A549 (cell line): ENCODE measurements around the gene HIVEP1. TPM values are rescaled to one million over a fixed set of nuclear protein-coding genes. Genes with fewer than 3 reads are reported as not detected.

Experiments used
- ATAC-seq, 2 experiments: fragments of 200-7000 bp in 1 of 2; fragments of >200 bp in 1 of 2; cut with Nextera tagmentation in 1 of 2; cut with Tn5 transposase in 1 of 2; 3 replicates each; pipeline versions ENCODE4 v1.8.0 to v1.9.1; 2018 to 2020; ENCODE audit warnings: mild to moderate bottlenecking in 1 of 2, moderate library complexity in 1 of 2
- CTCF ChIA-PET: fragments of 300-600 bp; sonication (Branson Sonifier 250); formaldehyde crosslinking; extraction: SDS; loops from one replicate; lab custom pipeline; 2021; ENCODE audit warnings: antibody characterized with exemption, inconsistent platforms; lab: Yijun Ruan, JAX
- POLR2A ChIA-PET: fragments of 350-600 bp; formaldehyde crosslinking; extraction: SDS; loops from one replicate; lab custom pipeline; 2021; ENCODE audit warnings: antibody characterized with exemption, inconsistent platforms; lab: Yijun Ruan, JAX
- DNase-seq, 2 experiments: peaks; one replicate each; pipeline versions ENCODE4 v3.0.0 to v3.0.0-alpha.2; 2011 to 2016; ENCODE audit warnings: low read depth in 1 of 2, low spot score in 1 of 2
- FAIRE-seq: peaks from 2 replicates; lab custom pipeline; 2011; peaks lifted over from hg19 to GRCh38; lab: Jason Lieb, UNC
- H3K27ac ChIP-seq, 2 experiments: fragments of >200 bp; sonication (Bioruptor Twin); formaldehyde crosslinking; 3 replicates each; pipeline ENCODE4 v1.5.1; 2016 to 2017
- H3K4me1 ChIP-seq: fragments of >200 bp; sonication (Bioruptor Twin); formaldehyde crosslinking; 3 replicates; pipeline ENCODE4 v1.6.1; 2016
- H3K4me2 ChIP-seq: fragments of >200 bp; sonication (Bioruptor Twin); formaldehyde crosslinking; 3 replicates; pipeline ENCODE4 v1.6.1; 2016
- H3K4me3 ChIP-seq: fragments of >200 bp; sonication (Bioruptor Twin); formaldehyde crosslinking; 3 replicates; pipeline ENCODE4 v1.5.1; 2016
- H3K9me3 ChIP-seq: fragments of >200 bp; sonication (Bioruptor Twin); formaldehyde crosslinking; 3 replicates; pipeline ENCODE4 v1.6.1; 2016
- CBX2 ChIP-seq: fragments of 200-600 bp; sonication (generic); IDR thresholded peaks from 2 replicates; pipeline ENCODE4 v1.6.1; 2016; ENCODE audit warnings: low read depth, mild to moderate bottlenecking, borderline replicate concordance
- CBX8 ChIP-seq: fragments of 200-600 bp; sonication (generic); IDR thresholded peaks from 2 replicates; pipeline ENCODE4 v1.6.1; 2016
- CHD4 ChIP-seq: fragments of 200-600 bp; sonication (generic); IDR thresholded peaks from 2 replicates; pipeline ENCODE4 v1.6.1; 2016; ENCODE audit warnings: antibody characterized with exemption, mild to moderate bottlenecking, borderline replicate concordance
- EHF ChIP-seq: fragments of 250-450 bp; sonication (Bioruptor Pico); IDR thresholded peaks from 2 replicates; pipeline ENCODE4 v1.5.0; 2020; ENCODE audit warnings: mild to moderate bottlenecking
- HDAC2 ChIP-seq: fragments of 200-600 bp; sonication (generic); IDR thresholded peaks from 2 replicates; pipeline ENCODE4 v1.6.1; 2016
- HOXA7 ChIP-seq: fragments of 250-450 bp; sonication (Bioruptor Pico); IDR thresholded peaks from 2 replicates; pipeline ENCODE4 v1.5.0; 2020; ENCODE audit warnings: mild to moderate bottlenecking, moderate library complexity
- KDM1A ChIP-seq: fragments of 200-600 bp; sonication (generic); IDR thresholded peaks from 2 replicates; pipeline ENCODE4 v1.6.1; 2016; ENCODE audit warnings: low read depth, mild to moderate bottlenecking
- KDM5A ChIP-seq: fragments of 200-600 bp; sonication (generic); IDR thresholded peaks from 2 replicates; pipeline ENCODE4 v1.6.1; 2016; ENCODE audit warnings: antibody characterized with exemption, mild to moderate bottlenecking
- MAFK ChIP-seq: fragments of 450-650 bp; IDR thresholded peaks from 2 replicates; pipeline ENCODE4 v1.6.1; 2014; ENCODE audit not compliant: partially characterized antibody
- MYC ChIP-seq: IDR thresholded peaks from 2 replicates; pipeline ENCODE4 v1.6.1; 2012; ENCODE audit warnings: mild to moderate bottlenecking, inconsistent platforms, low read length, improper control_type of control experiment, borderline replicate concordance
- NFE2L2 ChIP-seq: fragments of 150-350 bp; conservative IDR thresholded peaks from 2 replicates; pipeline ENCODE4 v1.6.1; 2014; ENCODE audit warnings: low read length
- NR3C1 ChIP-seq: fragments of >200 bp; sonication (Bioruptor Twin); formaldehyde crosslinking; IDR thresholded peaks from 3 replicates; pipeline ENCODE4 v1.6.1; 2017
- REST ChIP-seq: fragments of 200-600 bp; sonication (generic); IDR thresholded peaks from 2 replicates; pipeline ENCODE4 v1.6.1; 2016; ENCODE audit warnings: antibody characterized with exemption, mild to moderate bottlenecking, moderate library complexity
- RFX5 ChIP-seq: fragments of 450-650 bp; IDR thresholded peaks from 2 replicates; pipeline ENCODE4 v1.7.1; 2014; ENCODE audit warnings: antibody characterized with exemption, mild to moderate bottlenecking, moderate library complexity
- USF2 ChIP-seq: fragments of 450-650 bp; IDR thresholded peaks from 2 replicates; pipeline ENCODE4 v1.6.1; 2014; ENCODE audit warnings: antibody characterized with exemption
- WGBS: methylation state at CpG from one replicate; pipeline ENCODE4 v1.1.6; 2017; ENCODE audit errors: missing lambda C conversion rate; 5-methylcytosine and 5-hydroxymethylcytosine counted together
- polyA plus RNA-seq, 4 experiments: library from polyadenylated mRNA; depleted of rRNA in 3 of 4; stranded (reverse); fragments of >200 nt; fragmentation: RNase III in 1 of 4; extraction: RNeasy Plus Mini Kit Qiagen cat#74134 plus additional on column Dnase treatment in 1 of 4; gene quantifications; 2 replicates in 3 of 4; 3 replicates in 1 of 4; pipeline ENCODE4 v1.2.3, GENCODE V29; 2011 to 2017
- TF ChIP-seq, protein P1 (sequence below): fragments of 250-450 bp; sonication (Bioruptor Pico); IDR thresholded peaks from 2 replicates; pipeline ENCODE4 v1.5.0; 2020; ENCODE audit warnings: low read depth, mild to moderate bottlenecking, moderate library complexity

The HIVEP1 gene
- polyA plus RNA-seq, 2 of the 4 experiments (the other 2 are of a cell fraction): 5.8 to 10.5 TPM

DNA sequence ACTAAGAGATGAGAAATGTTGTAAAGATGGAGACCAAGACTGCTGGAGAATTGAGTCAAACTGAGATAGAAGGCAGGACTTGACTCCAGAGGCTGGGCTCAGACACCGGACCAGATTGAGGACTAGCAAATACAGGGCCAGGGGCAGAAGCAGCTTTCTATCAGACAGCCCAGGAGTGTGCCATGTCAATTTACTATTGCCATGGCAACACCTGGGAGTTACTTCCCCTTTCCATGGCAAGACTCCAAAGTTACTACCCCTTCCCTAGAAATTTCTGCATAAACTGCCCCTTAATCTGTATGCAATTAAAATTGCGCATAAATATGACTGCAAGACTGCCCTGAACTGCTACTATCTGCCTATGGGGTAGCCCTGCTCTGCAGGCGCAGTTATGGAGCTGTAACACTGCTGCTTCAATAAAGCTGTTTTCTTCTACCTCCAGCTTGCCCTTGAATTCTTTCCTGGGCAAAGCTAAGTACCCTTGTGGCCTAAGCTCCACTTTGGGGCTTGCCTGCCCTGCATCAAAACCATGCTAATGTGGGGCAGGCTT is 188.0 kb downstream of the HIVEP1 start (continued):
- TF ChIP-seq USF2: no peak
- no peak for TF ChIP-seq KDM5A
- no peak for TF ChIP-seq HOXA7 (CRISPR knock-in tag)
- no peak for TF ChIP-seq EHF (CRISPR knock-in tag)

- WGBS: 56% methylated on average over 1 of the region's 1 CpG
- H3K9me3 ChIP-seq: no peaks in the 10 kb centered on the region
- FAIRE-seq: no peak
- no peak for DNase-seq
- no peak for TF ChIP-seq MYC
- TF ChIP-seq, protein P1, sequence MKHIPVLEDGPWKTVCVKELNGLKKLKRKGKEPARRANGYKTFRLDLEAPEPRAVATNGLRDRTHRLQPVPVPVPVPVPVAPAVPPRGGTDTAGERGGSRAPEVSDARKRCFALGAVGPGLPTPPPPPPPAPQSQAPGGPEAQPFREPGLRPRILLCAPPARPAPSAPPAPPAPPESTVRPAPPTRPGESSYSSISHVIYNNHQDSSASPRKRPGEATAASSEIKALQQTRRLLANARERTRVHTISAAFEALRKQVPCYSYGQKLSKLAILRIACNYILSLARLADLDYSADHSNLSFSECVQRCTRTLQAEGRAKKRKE (CRISPR knock-in tag): no peak
- no peak overlapping the region for H3K4me3 ChIP-seq
- no peak for ATAC-seq
- peaks cover 11% of the 10 kb centered on the region; the same call in 2 of the 3 replicates for H3K4me1 ChIP-seq
- H3K4me2 ChIP-seq: no peak overlapping the region
- CTCF ChIA-PET: interaction anchor here (1.1 to 1.2 kb wide), 2 partner anchors 33 to 406 kb away, joined by 3 to 4 read pairs; no protein-coding TSS in a partner anchor
- POLR2A ChIA-PET: no interaction called here
- no peak overlapping the region for H3K27ac ChIP-seq
Observed at GRCh38 chr6:12200761-12201160, 188.6 kb downstream of the HIVEP1 start.

- Histone ChIP-seq H3K4me1 (peaks cover 13% of the 10 kb centered on the region; the same call in 2 of the 3 replicates), H3K4me2 (peak overlapping the region; percentile 38; the same call in 1 of the 3 replicates), H3K9me3 (no peaks in the 10 kb centered on the region), H3K4me3 (no peak overlapping the region), H3K27ac (no peak overlapping the region)
- ChIA-PET CTCF (interaction anchor here (0.9 kb wide), 1 partner anchor 11 kb away, joined by 3 read pairs; no protein-coding TSS in a partner anchor), POLR2A (no interaction called here)
- DNase-seq (peak; percentile 10 to 57), FAIRE-seq (no peak), ATAC-seq (peak in 1 of 2 experiments; percentile 78; a peak in 3 of 6 replicates)
- no peak for TF ChIP-seq CBX8
- TF ChIP-seq CBX2: no peak
- no peak for TF ChIP-seq NFE2L2
- TF ChIP-seq NR3C1: no peak
- TF ChIP-seq MAFK: no peak
- no peak for TF ChIP-seq USF2
- TF ChIP-seq HDAC2: no peak
- no peak for TF ChIP-seq MYC
- TF ChIP-seq RFX5: no peak
- TF ChIP-seq REST: no peak
- no peak for TF ChIP-seq KDM1A
- no peak for TF ChIP-seq CHD4
- WGBS: 27% methylated on average over 5 of the region's 6 CpGs
Observed at GRCh38 chr6:12203001-12203400, 190.9 kb downstream of the HIVEP1 start.
